UCSD-AML1 (cell line): ENCODE results near the gene SRSF7.
"Not testable (repeated sequence)": the region's sequence is repeated elsewhere in the genome, so short reads cannot be mapped to it uniquely, and the experiment has no call there.

Experiments used
- DNase-seq: peaks from one replicate; lab custom pipeline; 2025; ENCODE audit not compliant: unreplicated experiment; lab: John Stamatoyannopoulos, UW

The SRSF7 gene

DNA sequence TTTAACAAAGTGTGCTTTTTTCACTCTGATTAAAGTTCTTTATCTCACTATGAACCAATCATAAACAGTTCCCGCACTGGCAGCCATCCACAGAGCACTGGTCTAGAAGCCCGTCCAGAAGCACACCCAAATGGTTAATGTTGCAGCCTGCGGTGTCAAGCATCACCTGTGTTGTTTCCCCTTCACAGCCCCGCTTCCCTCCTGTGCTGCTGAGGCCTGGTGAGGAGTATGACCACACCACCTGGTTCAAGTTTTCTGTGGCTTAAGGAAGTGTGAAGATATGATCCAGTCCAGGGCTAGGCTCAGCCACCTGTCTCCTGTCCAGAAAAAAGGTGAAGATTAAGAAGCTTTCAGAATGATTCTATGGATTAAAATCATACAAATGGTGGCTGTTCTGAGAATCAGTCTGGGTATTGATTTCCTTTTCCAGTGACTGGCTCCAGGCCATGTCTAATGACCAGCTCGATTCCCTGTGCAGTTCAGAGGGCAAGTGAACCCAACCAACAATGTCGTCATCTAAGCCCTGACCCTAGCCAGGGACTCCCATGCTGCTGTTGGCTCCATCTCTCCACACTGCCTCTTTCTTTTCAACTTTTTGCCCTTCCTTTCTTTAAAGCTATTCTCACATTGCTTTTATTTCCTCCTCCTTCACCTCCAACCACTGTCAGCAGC is 17.7 kb downstream of the SRSF7 start:
- no peak for DNase-seq

DNA sequence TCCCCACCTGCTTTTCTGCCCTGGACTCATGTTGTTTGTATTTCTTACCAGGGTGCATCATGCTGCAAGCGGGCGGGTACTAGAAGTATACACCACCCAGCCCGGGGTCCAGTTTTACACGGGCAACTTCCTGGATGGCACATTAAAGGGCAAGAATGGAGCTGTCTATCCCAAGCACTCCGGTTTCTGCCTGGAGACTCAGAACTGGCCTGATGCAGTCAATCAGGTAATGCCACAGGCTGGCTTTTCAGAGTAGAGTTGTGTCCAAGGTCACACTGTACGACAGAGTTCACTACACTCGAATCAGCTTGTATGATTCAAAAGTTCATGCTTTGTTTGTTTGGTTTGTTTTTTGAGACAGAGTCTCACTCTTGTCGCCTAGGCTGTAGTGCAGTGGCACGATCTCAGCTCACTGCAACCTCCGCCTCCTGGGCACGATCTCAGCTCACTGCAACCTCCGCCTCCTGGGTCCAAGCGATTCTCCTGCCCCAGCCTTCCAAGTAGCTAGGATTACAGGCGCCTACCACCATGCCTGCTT is 19.4 kb downstream of the SRSF7 start:
- DNase-seq, result no peak

DNA sequence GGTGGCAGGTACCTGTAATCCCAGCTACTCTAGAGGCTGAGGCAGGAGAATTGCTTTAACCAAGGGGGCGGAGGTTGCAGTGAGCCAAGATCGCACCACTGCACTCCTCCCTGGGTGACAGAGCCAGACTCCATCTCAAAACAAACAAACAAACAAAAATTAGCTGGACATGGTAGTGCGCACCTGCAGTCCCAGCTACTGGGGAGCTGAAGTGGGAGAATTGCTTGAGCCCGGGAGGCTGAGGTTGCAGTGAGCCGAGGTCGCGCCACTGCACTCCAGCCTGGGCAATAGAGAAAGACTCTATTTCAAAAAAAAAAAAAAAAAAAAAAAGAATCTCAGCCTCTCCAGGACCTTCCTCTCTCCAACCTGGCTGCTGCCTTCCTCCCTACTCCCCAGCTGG is 20.1 kb downstream of the SRSF7 start:
- no peak for DNase-seq

DNA sequence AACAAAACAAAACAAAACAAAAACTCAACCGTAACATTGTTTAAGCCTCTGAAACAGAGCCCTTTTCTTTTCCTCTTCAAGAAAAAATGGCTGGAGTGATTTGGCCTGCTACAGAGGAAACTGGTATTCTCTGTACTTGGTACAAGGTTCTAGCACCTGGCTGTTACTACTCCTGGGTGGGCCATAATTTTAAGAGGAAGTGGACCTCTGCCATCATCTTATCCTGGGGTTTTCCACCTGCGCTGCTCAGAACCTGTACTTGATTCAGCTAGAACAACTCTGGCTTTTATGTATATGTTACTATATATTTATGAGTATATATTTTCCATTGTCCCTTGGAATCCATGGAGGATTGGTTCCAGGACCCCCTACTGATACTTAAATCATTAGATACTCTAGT is 22.5 kb downstream of the SRSF7 start:
- no peak for DNase-seq

DNA sequence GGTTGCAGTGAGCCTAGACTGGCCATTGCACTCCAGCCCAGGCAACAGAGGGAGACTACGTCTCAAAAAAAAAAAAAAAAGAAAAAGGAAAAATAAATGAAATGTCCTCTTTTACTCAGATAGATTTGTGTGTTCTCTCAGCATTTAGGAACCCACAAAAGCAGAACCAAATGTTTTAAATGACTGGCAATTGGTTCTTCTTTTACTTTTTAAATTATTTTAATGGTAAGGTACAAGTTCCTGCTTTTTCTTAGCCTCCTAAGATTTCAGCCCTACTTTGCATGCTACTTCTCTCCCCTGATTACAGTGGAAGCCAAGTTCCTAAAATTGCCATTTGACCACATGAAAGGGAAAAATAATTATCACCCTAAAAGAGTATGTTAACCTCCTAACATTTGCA is 23.5 kb downstream of the SRSF7 start:
- DNase-seq, result no peak

DNA sequence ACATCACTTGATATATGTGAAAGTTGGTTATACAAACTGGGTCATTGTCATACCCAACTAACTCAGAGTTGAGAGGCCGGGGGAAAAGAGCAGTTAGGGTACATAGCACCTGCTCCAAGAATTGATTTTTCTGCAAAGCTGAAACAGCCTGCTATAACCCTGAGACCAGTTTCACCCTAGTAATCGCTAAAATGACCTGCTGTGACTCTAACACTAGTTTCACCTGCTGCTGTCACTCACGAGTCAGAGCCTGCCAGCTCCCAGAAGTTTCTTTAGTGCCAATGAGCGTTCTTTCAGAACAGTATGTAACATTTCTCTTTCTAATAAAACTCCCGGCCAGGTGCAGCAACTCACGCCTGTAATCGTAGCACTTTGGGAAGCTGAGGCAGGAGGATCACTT is 28.0 kb downstream of the SRSF7 start:
- DNase-seq, result no peak

DNA sequence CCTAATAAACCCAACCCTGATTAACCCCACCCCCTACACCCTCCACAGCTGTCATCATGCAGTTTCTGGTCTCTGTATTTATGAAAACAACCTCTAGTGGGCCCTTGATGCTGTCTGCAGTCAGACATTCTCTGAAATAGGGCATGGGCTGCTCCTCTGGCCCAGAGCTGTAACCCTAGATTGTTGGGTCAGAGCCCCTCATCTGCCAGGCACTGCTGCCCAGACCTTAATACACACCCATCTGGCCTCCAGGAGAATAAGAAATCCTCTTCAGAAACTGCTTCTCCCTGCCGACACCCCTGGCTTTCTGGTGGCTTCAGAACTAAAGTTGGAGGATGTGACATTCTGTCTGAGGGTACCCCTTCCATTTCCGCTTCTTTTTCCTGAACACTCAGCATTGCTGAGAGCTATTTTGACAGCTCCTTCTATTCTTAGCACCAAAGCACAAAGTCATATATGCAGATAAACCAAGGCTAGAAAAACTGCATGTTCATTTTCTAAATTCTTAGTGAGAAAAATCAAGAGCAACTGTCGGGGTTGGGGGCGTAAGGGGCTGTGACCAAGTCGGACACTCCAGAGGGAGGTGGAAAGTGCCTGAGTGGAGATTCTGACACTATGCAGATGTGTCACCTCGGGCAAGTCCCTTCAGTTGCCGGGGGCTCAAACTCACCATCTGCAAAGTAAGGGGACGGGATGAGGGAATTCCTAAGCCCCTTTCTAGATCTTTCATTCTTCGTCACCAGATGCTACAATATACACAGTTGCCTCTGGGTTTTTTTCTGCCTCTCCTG is 28.7 kb downstream of the SRSF7 start:
- DNase-seq, result peak; percentile 55

DNA sequence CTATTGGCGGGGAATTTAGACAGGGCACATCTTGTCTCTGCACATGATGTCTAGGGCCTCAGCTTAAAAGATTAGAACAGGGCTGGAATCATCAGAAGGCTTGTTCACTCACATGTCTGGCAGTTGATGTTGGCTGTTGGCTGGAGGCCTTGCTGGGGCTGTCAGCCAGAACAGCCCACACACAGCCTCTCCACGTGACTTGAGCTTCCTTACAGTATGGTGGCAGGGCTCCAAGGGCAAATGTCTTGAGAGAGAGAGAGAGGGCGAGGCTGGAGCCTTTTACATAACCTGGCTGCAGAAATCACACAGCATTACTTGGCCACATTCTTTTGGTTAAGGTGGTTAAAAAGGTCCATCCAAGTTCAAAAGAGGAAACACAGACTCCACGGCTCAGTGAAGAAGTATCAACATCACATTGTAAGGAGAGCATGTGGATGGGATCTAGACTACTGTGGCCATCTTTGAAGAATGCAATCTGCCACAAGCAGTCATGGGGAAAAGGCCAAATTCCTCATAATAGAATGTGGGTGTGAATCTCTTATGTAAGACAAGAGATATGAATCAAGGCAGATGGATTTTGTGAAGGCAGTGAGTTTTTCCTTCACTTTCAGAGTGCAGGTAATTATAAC is 30.4 kb downstream of the SRSF7 start:
- no peak for DNase-seq

DNA sequence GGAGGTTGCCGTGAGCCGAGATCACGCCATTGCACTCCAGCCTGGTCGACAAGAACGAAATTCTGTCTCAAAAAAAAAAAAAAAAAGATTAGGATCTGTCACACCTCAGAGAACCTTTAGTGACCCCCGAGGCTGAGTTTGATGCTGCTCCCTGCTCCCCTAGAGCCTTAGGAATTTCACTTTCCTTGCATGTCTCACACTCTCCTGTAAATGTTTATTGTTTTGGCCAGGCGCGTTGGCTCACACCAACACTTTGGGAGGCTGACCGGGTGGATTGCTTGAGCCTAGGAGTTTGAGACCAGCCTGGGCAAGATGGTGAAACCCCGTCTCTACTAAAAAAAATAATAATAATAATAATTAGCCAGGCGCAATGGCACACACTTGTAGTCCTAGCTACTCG is 31.5 kb downstream of the SRSF7 start:
- no peak for DNase-seq

DNA sequence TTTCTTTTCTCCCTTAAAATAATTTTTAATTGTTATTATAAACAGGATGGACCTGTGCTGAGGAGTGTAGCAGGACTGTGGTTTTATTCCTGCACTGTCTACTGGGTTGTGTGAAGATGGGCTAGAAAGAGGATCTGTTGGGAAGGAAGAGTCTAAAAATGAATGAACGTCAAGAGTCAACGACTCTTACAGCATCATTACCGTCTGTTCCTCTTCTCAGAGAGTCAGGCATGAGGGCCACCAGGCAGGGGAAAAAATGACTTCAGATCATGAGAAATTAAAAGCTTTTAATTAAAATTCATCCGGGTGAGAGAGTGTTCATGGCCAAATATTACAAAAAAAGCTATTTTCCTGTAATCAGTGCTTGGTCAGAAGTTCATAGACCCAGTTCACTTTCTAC is 32.6 kb downstream of the SRSF7 start:
- no peak for DNase-seq

DNA sequence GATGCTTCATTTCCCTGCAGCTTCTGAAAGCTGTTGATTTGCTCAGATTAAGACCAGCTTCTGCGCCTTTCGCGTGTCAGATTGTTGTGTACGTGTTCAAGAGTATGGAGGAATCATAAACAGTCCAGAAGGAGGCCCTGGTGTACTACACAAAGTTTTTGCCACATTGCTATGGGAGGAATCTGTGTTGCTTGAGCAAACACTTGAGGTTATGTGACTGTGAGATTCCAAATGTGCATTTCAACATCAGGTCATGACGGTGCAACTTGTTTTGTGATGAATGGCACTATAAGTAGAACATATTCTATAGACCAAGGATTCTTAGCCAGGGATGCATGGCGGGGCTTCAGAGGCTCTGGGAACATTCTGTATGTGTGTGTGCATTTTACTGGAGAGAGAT is 35.0 kb downstream of the SRSF7 start:
- no peak for DNase-seq

DNA sequence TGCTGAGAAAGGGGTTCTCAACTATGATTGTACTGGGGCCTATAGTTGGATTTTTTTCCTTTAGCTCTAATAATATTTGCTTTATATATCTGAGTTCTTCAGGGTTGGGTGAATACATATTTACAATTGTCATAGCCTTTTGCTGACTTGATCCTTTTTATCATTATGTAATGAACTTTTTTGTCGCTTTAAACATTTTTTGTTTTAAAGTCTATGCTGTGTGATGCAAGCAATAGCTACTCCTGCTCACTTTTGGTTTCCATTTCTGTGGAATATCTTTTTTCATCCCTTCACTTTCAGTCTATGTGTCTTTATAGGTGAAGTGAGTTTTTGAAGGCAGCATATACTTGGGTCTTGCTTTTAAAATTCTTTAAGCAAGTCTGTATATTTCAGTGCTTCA is 36.2 kb downstream of the SRSF7 start:
- not testable (repeated sequence) for DNase-seq

DNA sequence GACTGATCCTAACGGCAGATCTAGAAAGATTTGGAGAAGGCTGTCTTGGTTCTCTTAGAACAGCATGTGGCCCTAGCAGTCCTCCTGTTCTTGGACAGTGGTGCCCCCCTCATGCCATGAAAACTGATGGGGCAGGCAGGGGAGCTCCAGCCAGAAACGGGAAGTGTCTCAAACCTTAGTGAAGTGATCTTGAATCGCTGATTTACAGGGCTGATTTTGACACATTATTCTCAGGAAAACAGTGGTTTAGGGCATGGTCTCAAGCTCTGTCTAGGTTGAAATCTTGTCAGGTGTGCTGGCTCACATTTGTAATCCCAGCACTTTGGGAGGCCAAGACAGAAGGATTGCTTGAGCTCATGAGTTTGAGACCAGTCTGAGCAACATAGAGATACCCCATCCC is 37.8 kb downstream of the SRSF7 start:
- DNase-seq, result no peak

DNA sequence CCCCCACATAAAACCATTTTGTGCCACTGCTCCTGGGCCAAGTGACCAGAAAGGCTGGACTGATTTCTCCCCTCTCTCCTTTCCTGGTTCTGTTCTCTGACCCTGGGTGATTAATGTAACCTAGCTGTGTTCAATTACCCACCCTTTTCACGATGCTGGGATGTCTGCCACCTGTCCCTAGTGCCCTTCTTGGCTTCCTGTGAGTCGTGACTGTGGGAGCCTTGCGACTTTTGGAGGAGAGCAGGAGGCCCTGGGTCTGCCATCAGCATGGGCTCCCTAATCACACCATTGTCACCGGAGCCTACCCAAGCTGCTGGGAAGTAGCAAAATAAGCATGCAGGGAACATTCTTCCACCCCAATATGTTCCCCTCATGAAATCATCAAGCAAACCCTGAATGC is 38.3 kb downstream of the SRSF7 start:
- no peak for DNase-seq

DNA sequence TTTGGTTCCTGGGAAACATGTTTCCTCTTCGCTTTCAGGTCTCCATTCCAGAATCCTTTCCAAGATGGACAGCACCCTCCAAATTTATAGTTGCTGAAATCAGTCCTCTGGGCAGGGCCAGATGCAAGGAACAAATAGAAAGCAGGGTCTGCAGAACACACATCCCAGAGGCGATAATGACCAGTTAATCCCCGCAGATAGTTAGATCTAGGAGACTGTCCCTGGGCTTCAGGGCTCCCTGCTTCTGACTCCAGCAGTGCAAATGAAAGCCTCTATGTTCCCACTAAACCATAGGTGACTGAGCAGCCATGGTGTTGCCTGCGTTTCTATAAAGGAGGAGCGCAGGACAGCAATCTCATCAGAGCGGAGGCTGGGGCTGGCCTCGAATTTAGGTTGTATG is 38.7 kb downstream of the SRSF7 start:
- no peak for DNase-seq

DNA sequence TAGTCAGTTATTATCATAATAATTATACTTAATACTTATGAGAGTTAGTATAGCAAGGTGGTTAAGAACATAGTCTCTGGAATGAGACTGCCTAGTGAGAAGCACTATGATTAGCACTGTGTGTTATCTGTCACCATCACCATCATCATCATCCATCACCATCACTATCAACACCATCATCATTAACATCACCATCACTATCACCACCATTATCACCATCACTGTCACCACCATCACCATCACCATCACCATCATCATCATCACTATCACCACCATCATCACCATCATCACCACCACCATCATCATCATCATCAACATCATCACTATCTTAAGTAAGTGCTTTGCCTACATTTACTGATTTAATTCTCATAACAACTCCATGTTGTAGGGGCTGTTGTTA is 39.6 kb downstream of the SRSF7 start:
- DNase-seq, result no peak

DNA sequence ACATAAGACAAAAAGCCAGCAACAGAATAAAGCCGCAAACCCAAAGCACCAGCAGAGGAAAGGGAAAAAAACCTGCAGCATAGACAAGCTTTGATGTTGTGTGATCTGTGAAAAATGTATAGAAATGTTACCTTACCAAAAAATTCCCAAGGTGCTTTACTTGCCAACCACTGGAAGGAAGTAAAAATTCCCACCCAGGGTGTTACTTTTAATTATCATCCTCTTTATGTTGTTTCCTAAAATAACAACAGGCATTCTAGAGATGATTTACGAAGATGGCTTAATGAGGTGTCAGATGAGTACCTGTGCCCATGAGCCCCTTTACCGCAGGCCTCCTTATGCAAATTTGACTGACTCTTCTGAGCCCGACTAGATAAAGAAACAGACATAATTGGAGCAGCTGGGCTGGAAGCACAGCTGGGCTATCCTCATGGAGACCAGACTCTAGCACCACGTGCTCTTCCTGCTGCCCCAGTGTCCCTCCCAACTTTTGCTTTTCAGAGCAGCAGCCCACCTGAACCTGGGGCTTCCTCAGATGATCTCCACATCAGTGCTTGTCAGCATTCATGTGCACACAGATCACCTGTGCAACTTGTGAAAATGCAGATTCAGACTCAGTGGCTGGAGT is 41.5 kb downstream of the SRSF7 start:
- no peak for DNase-seq

DNA sequence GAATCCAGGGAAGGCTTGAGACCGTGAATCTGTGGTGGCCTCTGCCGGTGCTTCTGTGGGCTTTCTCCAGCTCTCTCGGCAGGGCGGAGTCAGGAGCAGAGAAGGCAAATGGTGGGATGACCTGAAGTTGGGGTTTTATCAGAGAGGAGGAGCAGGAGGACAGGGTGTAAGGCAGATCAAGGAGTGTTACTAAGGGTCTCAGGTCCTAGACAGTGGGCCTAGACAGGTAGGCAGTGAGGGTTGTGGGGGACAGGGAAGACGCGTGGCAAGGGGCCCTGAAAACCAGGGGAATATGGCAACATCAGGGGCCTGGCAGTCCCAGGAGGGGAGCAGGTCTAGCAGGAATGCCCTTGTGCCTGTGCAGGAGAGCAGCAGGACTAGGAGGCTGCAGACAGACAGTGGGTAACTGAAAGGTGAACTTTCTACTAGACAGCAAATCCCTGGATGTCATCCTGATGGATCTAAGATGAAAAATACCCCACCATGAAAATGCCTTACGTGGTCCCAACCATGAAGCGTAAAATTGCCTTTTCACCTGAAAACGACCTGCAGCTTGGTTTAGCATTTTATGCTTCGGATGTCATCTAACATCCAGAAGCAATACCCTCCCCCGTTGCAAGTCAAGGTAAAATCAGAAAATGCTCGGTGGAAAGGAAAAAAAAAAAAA is 42.1 kb downstream of the SRSF7 start:
- DNase-seq, result no peak

DNA sequence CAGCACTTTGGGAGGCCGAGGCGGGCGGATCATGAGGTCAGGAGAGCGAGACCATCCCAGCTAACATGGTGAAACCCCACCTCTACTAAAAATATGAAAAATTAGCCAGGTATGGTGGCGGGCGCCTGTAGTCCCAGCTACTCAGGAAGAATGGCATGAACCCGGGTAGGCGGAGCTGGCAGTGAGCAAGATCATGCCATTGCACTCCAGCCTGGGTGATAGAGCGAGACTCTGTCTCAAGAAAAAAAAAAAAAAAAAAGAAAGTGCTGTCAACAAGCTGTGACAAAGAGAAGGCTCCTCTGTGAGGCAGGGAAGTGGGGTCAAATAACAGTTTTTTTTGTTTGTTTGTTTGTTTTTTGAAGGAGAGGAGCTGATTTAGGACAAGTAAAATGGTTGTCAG is 42.7 kb downstream of the SRSF7 start:
- DNase-seq, result not testable (repeated sequence)

DNA sequence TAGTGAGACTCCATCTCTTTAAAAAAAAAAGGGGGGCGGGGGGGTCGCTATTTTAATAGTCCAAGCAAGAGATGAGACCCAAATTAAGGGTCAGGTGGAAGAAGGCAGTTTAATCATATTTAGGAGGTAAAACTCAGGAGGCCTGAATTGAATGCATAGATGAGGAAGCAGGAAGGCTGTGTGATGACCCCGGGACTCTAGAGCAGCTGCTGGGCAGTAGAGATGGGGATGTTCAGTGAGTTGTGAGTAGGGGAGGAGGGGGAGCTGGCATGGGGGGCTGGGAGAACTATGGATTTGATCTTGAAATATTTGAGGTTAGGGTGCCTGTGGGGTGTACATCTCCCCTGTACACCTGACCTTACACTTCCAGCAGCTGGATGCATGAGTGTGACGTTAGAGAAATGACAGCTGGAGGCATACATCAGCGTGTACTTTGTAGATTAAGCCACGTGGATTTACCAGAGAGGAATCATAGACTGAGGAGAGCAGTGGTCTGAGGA is 44.3 kb downstream of the SRSF7 start:
- no peak for DNase-seq

DNA sequence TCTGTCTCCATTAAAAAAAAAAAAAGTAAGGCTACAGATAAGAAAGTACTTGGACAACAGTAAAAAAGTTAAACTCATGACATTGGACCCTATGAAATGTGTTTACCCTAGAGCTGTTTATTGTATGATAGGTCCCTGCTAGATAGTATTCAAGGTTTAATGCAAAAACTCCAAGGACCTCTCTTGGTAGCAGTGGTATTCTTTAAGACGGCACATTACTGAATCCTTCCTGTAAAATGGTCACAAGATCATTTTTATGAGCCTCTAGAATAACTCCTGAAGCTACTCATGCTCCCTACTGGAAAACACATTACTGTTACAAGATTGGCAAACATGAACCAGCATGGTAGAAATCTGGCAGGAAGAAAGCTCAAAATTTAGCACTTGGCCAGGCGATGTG is 46.5 kb downstream of the SRSF7 start:
- no peak for DNase-seq
